IMR-90 (cell line): Measurements from ENCODE around the gene SHROOM1. TPM values are rescaled to one million over a fixed set of nuclear protein-coding genes. Genes with fewer than 3 reads are reported as not detected.

ENCODE experiments used
- ATAC-seq: fragments of 200-7000 bp; cut with Tn5 transposase; 2 replicates; pipeline ENCODE4 v1.9.1; 2020; ENCODE audit warnings: low read depth, mild to moderate bottlenecking, moderate library complexity
- BruUV-seq: library from RNA; stranded (reverse); fragments of 400-500 nt; replicated peaks from 2 replicates; lab custom pipeline; 2021; lab: Mats Ljungman, UMichigan
- CTCF ChIA-PET: fragments of 300-600 bp; formaldehyde crosslinking; extraction: SDS; loops from one replicate; lab custom pipeline; 2021; ENCODE audit warnings: antibody characterized with exemption; lab: Yijun Ruan, JAX
- POLR2A ChIA-PET: fragments of 300-600 bp; sonication (Branson Sonifier 250); formaldehyde crosslinking; loops from one replicate; lab custom pipeline; 2022; ENCODE audit warnings: antibody characterized with exemption; ENCODE audit not compliant: unreplicated experiment; lab: Charles Lee
- DNase-seq: peaks from one replicate; pipeline ENCODE4 v3.0.0; 2013
- H2AFZ ChIP-seq: replicated peaks from 2 replicates; pipeline ENCODE3; 2013; ENCODE audit warnings: low read length, mild to moderate bottlenecking; ENCODE audit not compliant: poor library complexity
- H2AK5ac ChIP-seq: 2 replicates; pipeline ENCODE4 v1.6.1; 2013; ENCODE audit warnings: low read depth, low read length, inconsistent platforms
- H2AK9ac ChIP-seq: replicated peaks from 2 replicates; pipeline ENCODE3; 2013; ENCODE audit warnings: mild to moderate bottlenecking, low read depth, low read length, moderate library complexity; ENCODE audit not compliant: poor library complexity
- H2BK120ac ChIP-seq: 2 replicates; pipeline ENCODE4 v1.6.1; 2013; ENCODE audit warnings: low read depth, low read length, inconsistent platforms
- H2BK15ac ChIP-seq: 3 replicates; pipeline ENCODE4 v1.6.1; 2013; ENCODE audit warnings: low read depth, low read length, inconsistent platforms
- H2BK20ac ChIP-seq: 2 replicates; pipeline ENCODE4 v1.6.1; 2013; ENCODE audit warnings: low read depth, mild to moderate bottlenecking, inconsistent platforms, low read length, moderate library complexity
- H2BK5ac ChIP-seq: 2 replicates; pipeline ENCODE4 v1.6.1; 2013; ENCODE audit warnings: mild to moderate bottlenecking, low read depth, low read length, inconsistent platforms; ENCODE audit not compliant: poor library complexity, severe bottlenecking
- H3K14ac ChIP-seq: replicated peaks from 2 replicates; pipeline ENCODE4 v1.6.1; 2013; ENCODE audit warnings: low read depth, low read length, inconsistent platforms
- H3K18ac ChIP-seq: 2 replicates; pipeline ENCODE4 v1.6.1; 2013; ENCODE audit warnings: low read depth, low read length, control low read depth
- H3K23ac ChIP-seq: 2 replicates; pipeline ENCODE4 v1.6.1; 2013; ENCODE audit warnings: low read depth, low read length, inconsistent platforms
- H3K27ac ChIP-seq: 2 replicates; pipeline ENCODE4 v1.5.1; 2013; ENCODE audit warnings: mild to moderate bottlenecking, control low read depth, low read length; ENCODE audit not compliant: insufficient read depth
- H3K27me3 ChIP-seq: 2 replicates; pipeline ENCODE4 v1.6.1; 2013; ENCODE audit warnings: low read length; ENCODE audit not compliant: control insufficient read depth, insufficient read depth
- H3K36me3 ChIP-seq: 2 replicates; pipeline ENCODE4 v1.6.1; 2013; ENCODE audit warnings: low read length, mixed read lengths; ENCODE audit not compliant: control insufficient read depth, insufficient read depth
- H3K4ac ChIP-seq: 2 replicates; pipeline ENCODE4 v1.6.1; 2013; ENCODE audit warnings: low read depth, low read length, inconsistent platforms
- H3K4me1 ChIP-seq: 2 replicates; pipeline ENCODE4 v1.6.1; 2013; ENCODE audit warnings: low read length, mixed read lengths; ENCODE audit not compliant: control insufficient read depth, insufficient read depth
- H3K4me2 ChIP-seq: 2 replicates; pipeline ENCODE4 v1.6.1; 2013; ENCODE audit warnings: low read depth, mild to moderate bottlenecking, control low read depth, low read length, moderate library complexity
- H3K4me3 ChIP-seq: 2 replicates; pipeline ENCODE4 v1.5.1; 2013; ENCODE audit warnings: low read depth, mild to moderate bottlenecking, control low read depth, low read length, moderate library complexity; ENCODE audit not compliant: insufficient read depth
- H3K56ac ChIP-seq: 2 replicates; pipeline ENCODE4 v1.6.1; 2013; ENCODE audit warnings: low read length, inconsistent platforms; ENCODE audit not compliant: insufficient read depth; ENCODE audit errors: extremely low read depth
- H3K79me1 ChIP-seq, 2 experiments: 2 replicates each; pipeline ENCODE4 v1.6.1; 2013; ENCODE audit warnings: low read length in 2 of 2, inconsistent platforms in 1 of 2, low read depth in 1 of 2
- H3K9ac ChIP-seq: 2 replicates; pipeline ENCODE4 v1.6.1; 2013; ENCODE audit warnings: low read depth, low read length, control low read depth
- H3K9me1 ChIP-seq: 2 replicates; pipeline ENCODE4 v1.6.1; 2013; ENCODE audit warnings: low read length, inconsistent platforms; ENCODE audit not compliant: insufficient read depth
- H3K9me3 ChIP-seq: 2 replicates; pipeline ENCODE4 v1.6.1; 2013; ENCODE audit warnings: low read length; ENCODE audit not compliant: control insufficient read depth, insufficient read depth
- H4K20me1 ChIP-seq: 2 replicates; pipeline ENCODE4 v1.6.1; 2013; ENCODE audit warnings: low read length, inconsistent platforms; ENCODE audit not compliant: insufficient read depth
- H4K5ac ChIP-seq: 2 replicates; pipeline ENCODE4 v1.6.1; 2013; ENCODE audit warnings: mild to moderate bottlenecking, low read depth, low read length, control low read depth
- H4K8ac ChIP-seq, 2 experiments: 2 replicates each; pipeline ENCODE4 v1.6.1; 2013; ENCODE audit warnings: low read depth in 2 of 2, low read length in 2 of 2, control low read depth in 1 of 2, inconsistent platforms in 1 of 2
- H4K91ac ChIP-seq: 2 replicates; pipeline ENCODE4 v1.6.1; 2013; ENCODE audit warnings: low read depth, low read length, inconsistent platforms; ENCODE audit not compliant: insufficient read depth
- CHD1 ChIP-seq: IDR thresholded peaks from 2 replicates; pipeline ENCODE4 v1.6.1; 2012; ENCODE audit warnings: low read depth, low read length, improper control_type of control experiment
- FOS ChIP-seq: fragments of 150-350 bp; IDR thresholded peaks from 2 replicates; pipeline ENCODE4 v1.6.1; 2016; ENCODE audit warnings: low read depth, low read length
- MAFK ChIP-seq: IDR thresholded peaks from 2 replicates; pipeline ENCODE4 v1.6.1; 2012; ENCODE audit warnings: low read depth, low read length, improper control_type of control experiment
- NFE2L2 ChIP-seq: fragments of 150-350 bp; IDR thresholded peaks from 2 replicates; pipeline ENCODE4 v1.6.1; 2016; ENCODE audit warnings: low read depth, mild to moderate bottlenecking, low read length
- SMC3 ChIP-seq: fragments of 150-350 bp; IDR thresholded peaks from 2 replicates; pipeline ENCODE4 v1.6.1; 2016; ENCODE audit warnings: low read depth, mild to moderate bottlenecking, antibody characterized with exemption, low read length, moderate library complexity
- WGBS, 2 experiments: methylation state at CpG; one replicate each; pipeline versions ENCODE4 v1.1.5 to v1.1.7; 2013; ENCODE audit warnings: missing lambda C conversion rate in 2 of 2; ENCODE audit not compliant: insufficient read length in 1 of 2; ENCODE audit errors: extremely low coverage in 2 of 2; 5-methylcytosine and 5-hydroxymethylcytosine counted together
- dilution Hi-C: fragments of 300-500 bp; cut with HindIII; formaldehyde crosslinking; loops from one replicate; pipeline ENCODE4 v1.14.3; 2018; ENCODE audit warnings: low sequenced_read_pairs; ENCODE audit not compliant: unreplicated experiment
- in situ Hi-C: fragments of 300-500 bp; cut with MboI; formaldehyde crosslinking; loops from 3 replicates; pipeline ENCODE4 v1.14.3; 2019; ENCODE audit warnings: low sequenced_read_pairs, inconsistent platforms, mixed read lengths
- intact Hi-C: fragments of 100-400 bp; cut with micrococcal nuclease; formaldehyde crosslinking; loops from 2 replicates; pipeline ENCODE4 v1.10.0; 2022
- polyA plus RNA-seq, 3 experiments: library from polyadenylated mRNA; depleted of rRNA; stranded (reverse); fragments of >200 nt; gene quantifications; 2 replicates each; pipeline ENCODE4 v1.2.3, GENCODE V29; 2012; ENCODE audit warnings: low replicate concordance in 1 of 3
- total RNA-seq: library from RNA; depleted of rRNA; stranded (reverse); fragments of >200 nt; gene quantifications from 2 replicates; pipeline ENCODE4 v1.2.3, GENCODE V29; 2012

Gene SHROOM1
- total and polyA plus RNA-seq, 2 of the 4 experiments (the other 2 are of a cell fraction) = 1.4 to 6.3 TPM

DNA sequence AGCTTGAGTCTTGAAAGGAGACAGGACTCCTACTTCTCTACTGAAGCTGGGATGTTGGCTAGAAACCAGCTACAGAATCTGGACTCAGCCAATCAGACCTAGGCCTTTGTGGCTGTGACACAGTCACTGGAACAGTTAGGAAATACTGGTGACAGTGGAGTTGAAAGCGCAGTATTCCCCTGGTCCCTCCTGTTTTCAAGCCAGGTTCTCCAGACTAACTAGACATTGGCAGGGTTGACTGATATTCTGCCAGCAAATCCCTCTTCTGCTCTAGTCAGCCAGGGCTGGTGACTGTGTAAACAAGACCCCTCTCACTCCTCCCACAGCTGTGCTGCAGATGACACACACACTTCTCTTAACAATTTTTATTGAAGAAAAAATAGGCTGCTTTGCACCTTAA, 8.7 kb downstream of the SHROOM1 start:
- 14% methylated on average over 1 of the region's 1 CpG; no CpG with 5 or more reads in 1 of the 2 experiments for WGBS, 2 experiments
- Histone ChIP-seq H3K9me1 (no peaks in the 10 kb centered on the region), H3K23ac (no peak overlapping the region), H4K20me1 (no peaks in the 10 kb centered on the region), H2BK120ac (0 out of 2 replicates have a peak overlapping the region, but pooled peaks have one; percentile 10), H3K56ac (no peak overlapping the region), H3K27me3 (no peaks in the 10 kb centered on the region), H4K5ac (no peak overlapping the region), H3K36me3 (peaks cover 6% of the 10 kb centered on the region; the same call in 1 of the 2 replicates), H3K14ac (no peak overlapping the region), H3K27ac (no peak overlapping the region), H2AFZ (no peak overlapping the region), H3K9me3 (no peaks in the 10 kb centered on the region), H2BK15ac (no peak overlapping the region), H3K9ac (no peak overlapping the region), H3K18ac (0 out of 2 replicates have a peak overlapping the region, but pooled peaks have one; percentile 6), H2AK9ac (no peak overlapping the region), H4K91ac (no peak overlapping the region), H3K4me1 (peaks cover 10% of the 10 kb centered on the region; the same call in 1 of the 2 replicates), H4K8ac (0 out of 4 replicates have a peak overlapping the region, but pooled peaks of 1 of the 2 experiments have one; percentile 1), H2BK20ac (no peak overlapping the region), H3K4ac (no peak overlapping the region), H3K4me3 (no peak overlapping the region), H2AK5ac (no peak overlapping the region; the same call in 1 of the 2 replicates), H3K4me2 (no peak overlapping the region), H2BK5ac (no peak overlapping the region), H3K79me1 (peaks cover 0 to 5% of the 10 kb centered on the region in 2 experiments; a peak in 1 of 4 replicates)
- intact Hi-C loops = loop anchor here (2.0 to 5.0 kb wide), 4 partner anchors 45 to 314 kb away; partner anchors contain the start of gene SEPTIN8
- TF ChIP-seq CHD1 (no peak), NFE2L2 (no peak), FOS (no peak), SMC3 (no peak), MAFK (no peak)
- no TSS peak for BruUV-seq
- ChIA-PET POLR2A (no interaction called here), CTCF (interaction anchor here (1.3 to 2.7 kb wide), 2 partner anchors 67 to 72 kb away, joined by 3 to 22 read pairs; no protein-coding TSS in a partner anchor)
- DNase-seq = peak; percentile 87
- dilution Hi-C loops = no loop called here
- in situ Hi-C loops = no loop called here
- ATAC-seq = peak; percentile 78
